GM10248 (cell line): ENCODE measurements around the gene C18orf54.

Experiments used
- CTCF ChIA-PET: fragments of 300-600 bp; sonication (Branson Sonifier 250); formaldehyde crosslinking; extraction: SDS; loops from one replicate; lab custom pipeline; 2021; ENCODE audit warnings: antibody characterized with exemption; lab: Yijun Ruan, JAX
- POLR2A ChIA-PET: fragments of 350-650 bp; sonication (Branson Sonifier 250); formaldehyde crosslinking; extraction: SDS; loops from one replicate; lab custom pipeline; 2020; ENCODE audit warnings: antibody characterized with exemption; lab: Yijun Ruan, JAX
- DNase-seq: peaks from one replicate; pipeline ENCODE4 v3.0.0; 2012; ENCODE audit errors: extremely low spot score
- TF ChIP-seq, protein P1 (sequence below): IDR thresholded peaks from 2 replicates; pipeline ENCODE4 v1.5.1; 2012; ENCODE audit warnings: mild to moderate bottlenecking, low read depth; ENCODE audit errors: extremely low read depth, missing control alignments, control extremely low read depth

Gene C18orf54

DNA sequence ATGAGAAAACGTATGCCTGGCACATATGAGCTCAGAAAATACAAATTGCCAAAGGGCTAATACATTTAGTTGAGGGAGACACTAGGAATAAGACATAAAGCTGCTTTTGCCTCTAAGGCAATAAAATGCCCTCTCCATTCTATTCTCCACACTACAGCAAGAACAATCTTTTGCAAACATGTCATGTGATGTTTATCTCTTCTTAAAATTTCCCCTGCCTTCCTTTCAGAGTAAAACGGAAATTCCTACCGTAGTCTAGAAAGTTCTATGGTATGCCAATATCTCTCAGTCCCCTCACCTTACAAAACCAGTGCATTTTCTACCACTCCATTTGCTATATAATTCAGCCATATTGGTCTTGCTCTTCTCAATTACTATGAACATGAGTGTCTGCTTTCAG, 33.1 kb downstream of the C18orf54 start:
- TF ChIP-seq, protein P1, sequence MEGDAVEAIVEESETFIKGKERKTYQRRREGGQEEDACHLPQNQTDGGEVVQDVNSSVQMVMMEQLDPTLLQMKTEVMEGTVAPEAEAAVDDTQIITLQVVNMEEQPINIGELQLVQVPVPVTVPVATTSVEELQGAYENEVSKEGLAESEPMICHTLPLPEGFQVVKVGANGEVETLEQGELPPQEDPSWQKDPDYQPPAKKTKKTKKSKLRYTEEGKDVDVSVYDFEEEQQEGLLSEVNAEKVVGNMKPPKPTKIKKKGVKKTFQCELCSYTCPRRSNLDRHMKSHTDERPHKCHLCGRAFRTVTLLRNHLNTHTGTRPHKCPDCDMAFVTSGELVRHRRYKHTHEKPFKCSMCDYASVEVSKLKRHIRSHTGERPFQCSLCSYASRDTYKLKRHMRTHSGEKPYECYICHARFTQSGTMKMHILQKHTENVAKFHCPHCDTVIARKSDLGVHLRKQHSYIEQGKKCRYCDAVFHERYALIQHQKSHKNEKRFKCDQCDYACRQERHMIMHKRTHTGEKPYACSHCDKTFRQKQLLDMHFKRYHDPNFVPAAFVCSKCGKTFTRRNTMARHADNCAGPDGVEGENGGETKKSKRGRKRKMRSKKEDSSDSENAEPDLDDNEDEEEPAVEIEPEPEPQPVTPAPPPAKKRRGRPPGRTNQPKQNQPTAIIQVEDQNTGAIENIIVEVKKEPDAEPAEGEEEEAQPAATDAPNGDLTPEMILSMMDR = no peak
- no peak for DNase-seq
- ChIA-PET POLR2A (no interaction called here), CTCF (interaction anchor here (0.8 to 2.6 kb wide), 5 partner anchors 9 to 121 kb away, joined by 3 to 7 read pairs (median 3); partner anchors contain the start of gene POLI)

DNA sequence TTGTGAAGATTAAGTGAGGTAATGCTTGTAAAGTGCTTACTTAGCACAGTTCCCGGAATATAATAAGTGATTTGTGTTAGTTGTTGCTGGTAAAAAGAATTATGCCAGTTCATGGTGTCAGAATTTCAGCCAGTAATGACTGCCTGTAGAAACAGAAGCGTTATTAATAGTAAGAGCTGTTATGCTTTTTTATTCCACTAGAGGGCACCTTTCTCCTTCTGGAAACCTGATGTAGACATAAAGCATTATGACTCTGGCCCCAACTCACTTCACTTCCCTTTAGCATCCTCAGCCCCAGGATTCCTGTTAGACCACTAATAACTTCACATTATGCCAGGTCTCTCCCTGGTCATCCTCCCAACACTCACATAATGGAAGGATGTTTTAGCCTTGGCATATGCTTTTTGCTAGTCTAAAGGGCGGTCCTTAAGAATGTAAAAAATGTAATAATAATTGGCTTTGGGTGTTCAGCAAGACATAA, 34.9 kb downstream of the C18orf54 start:
- ChIA-PET POLR2A (no interaction called here), CTCF (interaction anchor here (0.7 to 2.6 kb wide), 25 partner anchors 9 to 842 kb away, joined by 3 to 11 read pairs (median 4); partner anchors contain the start of genes C18orf54 and STARD6)
- peak; percentile 45 for DNase-seq
- TF ChIP-seq, protein P1 = peak; percentile 70

DNA sequence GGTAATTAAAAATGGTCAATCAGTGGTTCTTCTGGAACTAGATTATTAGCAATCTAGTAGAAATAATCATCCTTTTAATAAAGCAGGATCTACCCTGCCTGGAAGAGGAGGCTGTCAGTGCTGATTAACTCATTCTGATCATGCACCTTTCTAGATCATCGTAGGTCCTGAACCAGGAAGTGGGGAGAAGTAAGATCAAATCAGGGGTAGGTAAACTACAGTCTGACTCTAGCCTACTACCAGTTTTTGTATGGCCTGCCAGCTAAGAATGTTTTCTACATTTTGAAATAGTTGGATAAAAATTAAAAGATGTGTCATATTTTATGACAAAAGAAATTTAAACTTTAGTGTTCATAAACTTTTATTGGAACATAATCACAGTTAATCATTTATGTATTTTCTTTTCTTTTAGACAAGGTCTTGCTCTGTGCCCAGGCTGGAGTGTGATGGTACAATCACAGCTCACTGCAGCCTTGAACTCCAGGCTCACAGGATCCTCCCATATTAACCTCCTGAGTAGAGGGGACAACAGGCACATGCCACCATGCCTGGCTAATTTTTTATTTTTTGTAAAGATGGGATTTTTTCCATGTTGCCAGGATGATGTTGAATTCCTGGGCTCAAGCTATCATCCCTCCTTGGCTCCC, 36.1 kb downstream of the C18orf54 start:
- CTCF ChIA-PET = no interaction called here

DNA sequence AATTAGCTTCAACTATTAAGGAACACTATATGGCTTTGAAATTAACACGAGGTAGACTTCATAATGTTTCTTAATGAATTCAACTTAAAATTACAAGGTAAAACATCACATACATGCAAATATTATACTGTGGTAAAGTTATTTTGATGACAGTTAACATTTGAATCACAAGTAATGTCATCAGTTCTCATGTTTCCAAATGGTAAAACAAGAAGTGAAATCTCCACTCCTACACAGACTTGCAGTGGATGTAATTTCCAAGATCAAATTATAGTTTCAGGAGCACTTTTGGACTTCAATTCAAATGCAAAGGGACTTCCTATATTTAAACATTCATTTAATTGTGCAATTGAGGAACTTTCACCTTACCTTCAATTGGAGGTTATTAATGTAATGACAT, 39.1 kb downstream of the C18orf54 start:
- POLR2A ChIA-PET = no interaction called here
- no peak for DNase-seq
- CTCF ChIA-PET = no interaction called here
- TF ChIP-seq, protein P1 = no peak

More for the DNA sequence above, 36.1 kb downstream of the C18orf54 start:
- POLR2A ChIA-PET = no interaction called here
- DNase-seq = no peak
- TF ChIP-seq, protein P1 = no peak

DNA sequence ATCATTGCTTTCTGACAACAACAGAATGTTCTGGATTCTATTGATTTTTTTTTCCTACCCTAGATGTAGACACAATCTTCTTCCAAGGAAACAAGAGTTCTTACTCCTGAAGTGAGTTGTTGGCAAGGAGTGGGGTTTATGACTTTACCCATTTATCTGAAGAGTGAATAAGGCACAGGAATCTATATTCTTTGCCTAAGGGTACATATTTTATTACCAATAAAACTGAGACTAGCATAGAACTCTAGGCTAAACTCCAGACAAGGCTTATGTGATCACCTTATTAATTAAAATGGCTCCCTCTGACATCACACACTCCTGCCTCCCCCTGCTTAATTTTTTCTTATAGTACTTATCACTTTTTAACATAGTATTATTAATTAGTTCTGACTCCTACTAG, 47.6 kb downstream of the C18orf54 start:
- ChIA-PET POLR2A (no interaction called here), CTCF (no interaction called here)
- no peak for DNase-seq

DNA sequence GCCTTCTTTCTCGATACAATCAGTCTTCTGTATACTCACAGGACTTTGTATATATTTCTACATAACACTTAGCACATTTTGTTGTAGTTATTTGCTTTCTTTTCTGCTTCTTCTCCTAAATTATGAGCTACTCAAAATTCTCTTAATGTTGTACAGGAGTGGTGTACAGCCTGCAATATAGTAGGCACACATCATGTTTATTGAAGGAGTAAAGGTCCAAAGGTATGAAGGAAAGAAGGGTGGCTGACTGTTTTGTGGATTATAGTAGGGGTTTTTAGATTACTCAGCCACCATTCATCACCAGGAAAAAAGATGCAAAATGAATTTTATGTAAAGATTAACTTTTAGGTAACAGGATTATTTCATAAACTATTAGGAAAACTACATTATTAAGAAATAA, 54.1 kb downstream of the C18orf54 start:
- DNase-seq = no peak
- POLR2A ChIA-PET = no interaction called here
- TF ChIP-seq, protein P1 = no peak
- CTCF ChIA-PET = interaction anchor here (1.5 kb wide), 1 partner anchor 19 kb away, joined by 5 read pairs; no protein-coding TSS in a partner anchor

More for the DNA sequence above, 47.6 kb downstream of the C18orf54 start:
- TF ChIP-seq, protein P1 = no peak
